Activated T-cell treated with anti-CD3 and anti-CD28 coated beads for 1 hour (primary cell): ENCODE results near the gene ZNF684.
"Not testable (repeated sequence)": the region's sequence is repeated elsewhere in the genome, so short reads cannot be mapped to it uniquely, and the experiment has no call there.

Experiments
- DNase-seq: peaks from one replicate; pipeline ENCODE4 v3.0.0-alpha.2; 2020; ENCODE audit warnings: low read depth

The ZNF684 gene

GRCh38 chr1:40574805-40575204, 43.4 kb downstream of the ZNF684 start:
- DNase-seq = not testable (repeated sequence)

- DNase-seq = no peak
Measured at GRCh38 chr1:40575336-40575735, 43.9 kb downstream of the ZNF684 start.

- no peak for DNase-seq
Measured at GRCh38 chr1:40582116-40582515, 50.7 kb downstream of the ZNF684 start.

GRCh38 chr1:40583980-40584379, 52.5 kb downstream of the ZNF684 start:
- DNase-seq = no peak

- no peak for DNase-seq
Measured at GRCh38 chr1:40588586-40588985, 57.1 kb downstream of the ZNF684 start.

- no peak for DNase-seq
Measured at GRCh38 chr1:40592107-40592803, 60.8 kb downstream of the ZNF684 start.

GRCh38 chr1:40593449-40594186, 62.2 kb downstream of the ZNF684 start:
- no peak for DNase-seq

- no peak for DNase-seq
Measured at GRCh38 chr1:40594187-40594531, 62.7 kb downstream of the ZNF684 start.

GRCh38 chr1:40595623-40596022, 64.2 kb downstream of the ZNF684 start:
- no peak for DNase-seq
